ENCODE data around the gene NADSYN1. TPM values are rescaled to one million over a fixed set of nuclear protein-coding genes. Genes with fewer than 3 reads are reported as not detected.

The NADSYN1 gene
- total RNA-seq, 1 donor from 2014 or later = 87.9 TPM

GRCh38 chr11:71446150-71446549, 6.9 kb upstream of the NADSYN1 start:
- Histone ChIP-seq H4K20me1 (ENCODE audit: insufficient read depth, low read length) (peaks cover 23% of the 10 kb centered on the region), H3K79me2 (ENCODE audit: insufficient read depth, low read length) (peaks cover 14% of the 10 kb centered on the region)

GRCh38 chr11:71446942-71447688, 5.9 kb upstream of the NADSYN1 start:
- DNase-seq (ENCODE audit: low read depth) (peak; percentile 57), FAIRE-seq (no peak)
- Histone ChIP-seq H4K20me1 (ENCODE audit: insufficient read depth, low read length) (peaks cover 31% of the 10 kb centered on the region), H3K27me3 (ENCODE audit: insufficient read depth, low read length) (no peaks in the 10 kb centered on the region), H3K36me3 (ENCODE audit: insufficient read depth, low read length) (peaks cover 15% of the 10 kb centered on the region), H3K9ac (ENCODE audit: low read length) (peak overlapping the region; percentile 89), H3K4me2 (ENCODE audit: low read length) (peak overlapping the region; percentile 100), H3K79me2 (ENCODE audit: insufficient read depth, low read length) (peaks cover 14% of the 10 kb centered on the region), H3K4me1 (ENCODE audit: insufficient read depth, low read length) (peaks cover 16% of the 10 kb centered on the region), H3K27ac (ENCODE audit: low read depth, low read length) (no peak overlapping the region), H3K9me3 (ENCODE audit: insufficient read depth, low read depth, low read length) (no peaks in the 10 kb centered on the region), H2AFZ (ENCODE audit: low read depth, low read length) (peak overlapping the region; percentile 54), H3K4me3 (ENCODE audit: insufficient read depth, low read depth, low read length) (peak overlapping the region; percentile 91)
- H3K27me3 Mint-ChIP-seq (ENCODE audit: low read depth, unreplicated experiment) = no peaks in the 10 kb centered on the region
- H3K27ac Mint-ChIP-seq (ENCODE audit: unreplicated experiment) = no peak overlapping the region
- peaks cover 19% of the 10 kb centered on the region for H3K36me3 Mint-ChIP-seq (ENCODE audit: low read depth, unreplicated experiment)
- no peak for TF ChIP-seq CTCF (IDR thresholded peaks at IDR 0.05; ENCODE audit: insufficient read depth, low read depth, low read length)
- no peak for TF ChIP-seq EZH2 (IDR thresholded peaks at IDR 0.05; ENCODE audit: insufficient read depth, low read length)
- peaks cover 8% of the 10 kb centered on the region for H3K4me1 Mint-ChIP-seq (ENCODE audit: low read depth, unreplicated experiment)
- no peaks in the 10 kb centered on the region for H3K9me3 Mint-ChIP-seq (ENCODE audit: unreplicated experiment)
- H3K4me3 Mint-ChIP-seq (ENCODE audit: unreplicated experiment) = peak overlapping the region; percentile 93

More at GRCh38 chr11:71446150-71446549, 6.9 kb upstream of the NADSYN1 start:
- Mint-ChIP-seq H3K4me1 (ENCODE audit: low read depth, unreplicated experiment) (peaks cover 4% of the 10 kb centered on the region), H3K36me3 (ENCODE audit: low read depth, unreplicated experiment) (peaks cover 22% of the 10 kb centered on the region), H3K27ac (ENCODE audit: unreplicated experiment) (no peak overlapping the region), H3K9me3 (ENCODE audit: unreplicated experiment) (no peaks in the 10 kb centered on the region), H3K4me3 (ENCODE audit: unreplicated experiment) (no peak overlapping the region), H3K27me3 (ENCODE audit: low read depth, unreplicated experiment) (no peaks in the 10 kb centered on the region)
- no peaks in the 10 kb centered on the region for H3K9me3 ChIP-seq (ENCODE audit: insufficient read depth, low read depth, low read length)
- no peak overlapping the region for H3K4me2 ChIP-seq (ENCODE audit: low read length)
- H3K9ac ChIP-seq (ENCODE audit: low read length) = no peak overlapping the region
- no peak overlapping the region for H3K27ac ChIP-seq (ENCODE audit: low read depth, low read length)
- no peaks in the 10 kb centered on the region for H3K27me3 ChIP-seq (ENCODE audit: insufficient read depth, low read length)
- H3K36me3 ChIP-seq (ENCODE audit: insufficient read depth, low read length) = peaks cover 17% of the 10 kb centered on the region
- no peak overlapping the region for H3K4me3 ChIP-seq (ENCODE audit: insufficient read depth, low read depth, low read length)
- H3K4me1 ChIP-seq (ENCODE audit: insufficient read depth, low read length) = peaks cover 16% of the 10 kb centered on the region
- FAIRE-seq = no peak
- DNase-seq (ENCODE audit: low read depth) = no peak
- H2AFZ ChIP-seq (ENCODE audit: low read depth, low read length) = no peak overlapping the region
- TF ChIP-seq CTCF (IDR thresholded peaks at IDR 0.05; ENCODE audit: insufficient read depth, low read depth, low read length) = no peak
- TF ChIP-seq EZH2 (IDR thresholded peaks at IDR 0.05; ENCODE audit: insufficient read depth, low read length) = no peak

GRCh38 chr11:71447791-71448256, 5.2 kb upstream of the NADSYN1 start:
- Histone ChIP-seq H3K4me2 (ENCODE audit: low read length) (peak overlapping the region; percentile 100), H2AFZ (ENCODE audit: low read depth, low read length) (peak overlapping the region; percentile 54), H3K9ac (ENCODE audit: low read length) (peak overlapping the region; percentile 89), H3K36me3 (ENCODE audit: insufficient read depth, low read length) (peaks cover 15% of the 10 kb centered on the region), H3K9me3 (ENCODE audit: insufficient read depth, low read depth, low read length) (no peaks in the 10 kb centered on the region), H3K79me2 (ENCODE audit: insufficient read depth, low read length) (peaks cover 14% of the 10 kb centered on the region), H3K4me3 (ENCODE audit: insufficient read depth, low read depth, low read length) (peak overlapping the region; percentile 91), H4K20me1 (ENCODE audit: insufficient read depth, low read length) (peaks cover 31% of the 10 kb centered on the region), H3K4me1 (ENCODE audit: insufficient read depth, low read length) (peaks cover 20% of the 10 kb centered on the region), H3K27me3 (ENCODE audit: insufficient read depth, low read length) (no peaks in the 10 kb centered on the region), H3K27ac (ENCODE audit: low read depth, low read length) (no peak overlapping the region)
- Mint-ChIP-seq H3K36me3 (ENCODE audit: low read depth, unreplicated experiment) (peaks cover 18% of the 10 kb centered on the region), H3K4me3 (ENCODE audit: unreplicated experiment) (peak overlapping the region; percentile 93), H3K4me1 (ENCODE audit: low read depth, unreplicated experiment) (peaks cover 11% of the 10 kb centered on the region), H3K27ac (ENCODE audit: unreplicated experiment) (no peak overlapping the region), H3K27me3 (ENCODE audit: low read depth, unreplicated experiment) (no peaks in the 10 kb centered on the region), H3K9me3 (ENCODE audit: unreplicated experiment) (no peaks in the 10 kb centered on the region)
- no peak for TF ChIP-seq CTCF (IDR thresholded peaks at IDR 0.05; ENCODE audit: insufficient read depth, low read depth, low read length)
- TF ChIP-seq EZH2 (IDR thresholded peaks at IDR 0.05; ENCODE audit: insufficient read depth, low read length) = no peak
- no peak for DNase-seq (ENCODE audit: low read depth)
- no peak for FAIRE-seq

Data from astrocyte (in vitro differentiated cells and primary cell).